Endothelial cell (in vitro differentiated cells): ENCODE measurements around the gene POU2AF1. TPM values are rescaled to one million over a fixed set of nuclear protein-coding genes. Genes with fewer than 3 reads are reported as not detected.

ENCODE experiments used
- DNase-seq: peaks from one replicate; pipeline ENCODE4 v3.0.0; 2021; ENCODE audit warnings: low spot score
- H3K27ac Mint-ChIP-seq: one replicate; pipeline ENCODE4 v1.8.0; 2021; ENCODE audit warnings: mixed read lengths, inconsistent platforms; ENCODE audit not compliant: unreplicated experiment
- H3K27me3 Mint-ChIP-seq: one replicate; pipeline ENCODE4 v1.8.0; 2021; ENCODE audit warnings: mild to moderate bottlenecking, moderate library complexity, mixed read lengths, inconsistent platforms; ENCODE audit not compliant: unreplicated experiment
- H3K36me3 Mint-ChIP-seq: one replicate; pipeline ENCODE4 v1.8.0; 2021; ENCODE audit warnings: mild to moderate bottlenecking, low read depth, mixed read lengths, inconsistent platforms; ENCODE audit not compliant: unreplicated experiment
- H3K4me1 Mint-ChIP-seq: one replicate; pipeline ENCODE4 v1.8.0; 2021; ENCODE audit warnings: mild to moderate bottlenecking, mixed read lengths, inconsistent platforms; ENCODE audit not compliant: unreplicated experiment
- H3K4me3 Mint-ChIP-seq: one replicate; pipeline ENCODE4 v1.8.0; 2021; ENCODE audit warnings: mild to moderate bottlenecking, mixed read lengths, inconsistent platforms; ENCODE audit not compliant: unreplicated experiment
- H3K9me3 Mint-ChIP-seq: one replicate; pipeline ENCODE4 v1.8.0; 2021; ENCODE audit warnings: mixed read lengths, inconsistent platforms; ENCODE audit not compliant: unreplicated experiment
- microRNA-seq: library from miRNA; unstranded; fragments of <30 nt; microRNA quantifications from one replicate; pipeline ENCODE4, GENCODE V29; 2020; ENCODE audit not compliant: unreplicated experiment
- total RNA-seq: library from RNA; stranded (reverse); fragmentation: NEBNext Ultra II Directional; extraction: Animal tissue kit (Norgen Biotek cat#: 25700); gene quantifications from one replicate; pipeline ENCODE4 v1.2.1, GENCODE V29; 2021; ENCODE audit not compliant: unreplicated experiment
- TF ChIP-seq, protein P1 (sequence below): fragments of 200-600 bp; sonication (generic); IDR thresholded peaks from one replicate; pipeline ENCODE4 v1.5.0; 2021; ENCODE audit warnings: antibody characterized with exemption; ENCODE audit not compliant: unreplicated experiment

Gene POU2AF1
- total RNA-seq, 1 donor from 2014 or later = not detected

DNA sequence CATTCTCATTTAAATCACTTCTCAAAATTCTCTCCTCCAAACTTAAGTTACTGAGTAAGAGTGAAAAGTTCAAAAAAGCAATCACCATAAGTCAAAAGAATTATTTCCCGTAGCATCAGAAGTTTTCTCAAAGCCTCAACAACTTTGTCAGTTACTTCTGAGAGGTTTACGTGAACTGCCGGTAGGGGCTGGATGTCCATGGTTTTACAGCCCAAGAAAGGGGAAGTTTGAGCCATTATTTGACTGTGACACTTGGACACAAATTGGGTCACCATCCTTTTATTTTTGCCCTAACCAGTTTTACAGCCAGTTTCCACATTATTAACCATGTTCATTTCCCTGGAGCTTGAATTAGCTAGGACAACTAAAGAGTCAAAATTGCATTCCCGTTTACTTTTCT, 73.2 kb downstream of the POU2AF1 start:
- Mint-ChIP-seq H3K27ac (no peak overlapping the region), H3K9me3 (no peaks in the 10 kb centered on the region), H3K36me3 (no peaks in the 10 kb centered on the region), H3K4me1 (no peaks in the 10 kb centered on the region), H3K4me3 (no peak overlapping the region), H3K27me3 (peaks cover 1% of the 10 kb centered on the region)
- DNase-seq = no peak
- TF ChIP-seq, protein P1, sequence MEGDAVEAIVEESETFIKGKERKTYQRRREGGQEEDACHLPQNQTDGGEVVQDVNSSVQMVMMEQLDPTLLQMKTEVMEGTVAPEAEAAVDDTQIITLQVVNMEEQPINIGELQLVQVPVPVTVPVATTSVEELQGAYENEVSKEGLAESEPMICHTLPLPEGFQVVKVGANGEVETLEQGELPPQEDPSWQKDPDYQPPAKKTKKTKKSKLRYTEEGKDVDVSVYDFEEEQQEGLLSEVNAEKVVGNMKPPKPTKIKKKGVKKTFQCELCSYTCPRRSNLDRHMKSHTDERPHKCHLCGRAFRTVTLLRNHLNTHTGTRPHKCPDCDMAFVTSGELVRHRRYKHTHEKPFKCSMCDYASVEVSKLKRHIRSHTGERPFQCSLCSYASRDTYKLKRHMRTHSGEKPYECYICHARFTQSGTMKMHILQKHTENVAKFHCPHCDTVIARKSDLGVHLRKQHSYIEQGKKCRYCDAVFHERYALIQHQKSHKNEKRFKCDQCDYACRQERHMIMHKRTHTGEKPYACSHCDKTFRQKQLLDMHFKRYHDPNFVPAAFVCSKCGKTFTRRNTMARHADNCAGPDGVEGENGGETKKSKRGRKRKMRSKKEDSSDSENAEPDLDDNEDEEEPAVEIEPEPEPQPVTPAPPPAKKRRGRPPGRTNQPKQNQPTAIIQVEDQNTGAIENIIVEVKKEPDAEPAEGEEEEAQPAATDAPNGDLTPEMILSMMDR = no peak

DNA sequence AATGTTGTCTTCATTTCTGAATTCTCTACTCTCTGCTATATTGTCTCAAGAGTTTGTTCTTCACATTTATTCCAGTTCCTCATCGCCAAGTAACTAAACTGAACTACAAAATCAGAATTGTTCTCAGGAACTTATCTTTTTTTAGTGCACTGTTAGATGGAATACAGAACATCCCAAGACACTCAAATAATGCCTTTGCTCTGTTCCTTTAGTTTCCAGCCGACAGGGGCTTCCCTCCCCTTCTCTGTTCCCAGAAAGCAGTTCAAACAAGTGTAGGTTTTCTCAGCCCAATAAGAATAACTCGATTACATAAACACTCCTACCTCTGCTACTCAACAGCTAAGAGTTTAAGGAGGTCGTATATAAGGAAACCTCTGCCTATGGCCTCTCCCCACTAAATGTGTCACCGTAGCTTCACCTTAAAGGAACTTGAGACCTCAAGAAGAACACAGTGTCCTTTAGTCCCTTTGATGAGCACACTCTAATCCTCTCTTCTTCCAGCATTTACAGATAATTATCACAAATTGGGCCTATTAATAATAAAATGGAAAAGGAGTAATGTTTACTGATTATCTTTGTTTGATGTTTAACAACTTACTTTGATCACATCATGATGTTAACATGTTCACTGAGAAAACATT, 73.8 kb downstream of the POU2AF1 start:
- no peak overlapping the region for H3K27ac Mint-ChIP-seq
- no peak for DNase-seq
- TF ChIP-seq, protein P1 = no peak
- H3K4me3 Mint-ChIP-seq = no peak overlapping the region
- peaks cover 2% of the 10 kb centered on the region for H3K27me3 Mint-ChIP-seq
- no peaks in the 10 kb centered on the region for H3K4me1 Mint-ChIP-seq
- no peaks in the 10 kb centered on the region for H3K36me3 Mint-ChIP-seq
- no peaks in the 10 kb centered on the region for H3K9me3 Mint-ChIP-seq

DNA sequence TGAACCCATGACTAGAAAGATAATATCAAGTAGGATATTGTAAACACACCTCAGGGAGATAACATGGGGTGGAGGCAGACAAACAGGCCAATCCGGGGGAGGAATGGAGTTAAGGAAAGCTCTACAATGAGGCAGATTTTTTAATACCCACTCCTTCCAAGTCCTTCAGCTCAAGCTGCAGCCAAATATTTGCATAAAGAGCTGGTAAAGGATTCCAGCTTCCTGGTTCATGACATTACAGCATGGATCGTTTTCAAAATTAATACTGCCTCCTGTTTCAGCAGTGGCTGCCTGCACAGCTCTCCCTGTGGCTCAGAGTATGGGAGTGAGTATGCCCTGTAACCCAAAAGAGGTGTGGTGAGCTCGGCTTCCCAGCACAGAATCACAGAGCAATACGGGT, 75.6 kb downstream of the POU2AF1 start:
- Mint-ChIP-seq H3K36me3 (no peaks in the 10 kb centered on the region), H3K27ac (no peak overlapping the region), H3K4me3 (no peak overlapping the region), H3K9me3 (no peaks in the 10 kb centered on the region), H3K4me1 (no peaks in the 10 kb centered on the region), H3K27me3 (peaks cover 6% of the 10 kb centered on the region)
- TF ChIP-seq, protein P1 = no peak
- no peak for DNase-seq

- H3K4me3 Mint-ChIP-seq = no peak overlapping the region
- H3K27me3 Mint-ChIP-seq = peaks cover 14% of the 10 kb centered on the region
- H3K36me3 Mint-ChIP-seq = no peaks in the 10 kb centered on the region
- no peaks in the 10 kb centered on the region for H3K9me3 Mint-ChIP-seq
- H3K4me1 Mint-ChIP-seq = peaks cover 3% of the 10 kb centered on the region
- TF ChIP-seq, protein P1 = no peak
- DNase-seq = no peak
- no peak overlapping the region for H3K27ac Mint-ChIP-seq
These were observed 76.8 kb downstream of the POU2AF1 start for GRCh38 chr11:111302298-111302697.

Small RNAs within 50 kb of the gene (microRNA-seq; reads per million reads assigned to microRNA genes)
- gene MIR4491 = not detected

Other genes starting within 250 kb of the POU2AF1 start
- gene POU2AF2, start 133.6 kb downstream of the POU2AF1 start, total RNA-seq = not detected
- 0.28 TPM for gene POU2AF3, start 80.7 kb downstream of the POU2AF1 start, total RNA-seq
- not detected for gene BTG4, start 133.1 kb upstream of the POU2AF1 start, total RNA-seq
- gene HOATZ, start 135.5 kb upstream of the POU2AF1 start, total RNA-seq = not detected
- gene LAYN, start 161.4 kb upstream of the POU2AF1 start, total RNA-seq = 26.2 TPM
- gene SIK2, start 223.2 kb upstream of the POU2AF1 start, total RNA-seq = 16.3 TPM